Karpas-422 (cell line): ENCODE measurements around the gene WDR26. TPM values are rescaled to one million over a fixed set of nuclear protein-coding genes. Genes with fewer than 3 reads are reported as not detected.
A peak's percentile ranks its signal among the peaks of the same experiment; 100 is the strongest.
"Not testable (repeated sequence)": the region's sequence is repeated elsewhere in the genome, so short reads cannot be mapped to it uniquely, and the experiment has no call there.

ENCODE experiments used
- DNase-seq: peaks from one replicate; pipeline ENCODE4 v3.0.0-alpha.2; 2015
- H2AFZ ChIP-seq: fragments of 200-600 bp; sonication (generic); 2 replicates; pipeline ENCODE4 v1.6.1; 2014; ENCODE audit warnings: antibody characterized with exemption, low read length, mixed read lengths
- H3K27ac ChIP-seq: fragments of 200-600 bp; sonication (generic); 2 replicates; pipeline ENCODE4 v1.5.1; 2014; ENCODE audit warnings: mild to moderate bottlenecking, low read length, moderate library complexity
- H3K27me3 ChIP-seq: fragments of 200-600 bp; sonication (generic); 2 replicates; pipeline ENCODE4 v1.6.1; 2014; ENCODE audit warnings: low read length, mixed read lengths
- H3K36me3 ChIP-seq: fragments of 200-600 bp; sonication (generic); 2 replicates; pipeline ENCODE4 v1.6.1; 2014; ENCODE audit warnings: low read length, mixed read lengths; ENCODE audit not compliant: insufficient read depth
- H3K4me1 ChIP-seq: fragments of 200-600 bp; sonication (generic); 2 replicates; pipeline ENCODE4 v1.6.1; 2014; ENCODE audit warnings: mild to moderate bottlenecking, low read length, mixed read lengths
- H3K4me2 ChIP-seq: fragments of 200-600 bp; sonication (generic); 2 replicates; pipeline ENCODE4 v1.6.1; 2014; ENCODE audit warnings: low read length, low read depth, mild to moderate bottlenecking; ENCODE audit not compliant: poor library complexity, severe bottlenecking
- H3K4me3 ChIP-seq: fragments of 200-600 bp; sonication (generic); 2 replicates; pipeline ENCODE4 v1.5.1; 2014; ENCODE audit warnings: mild to moderate bottlenecking, antibody characterized with exemption, low read length, mixed read lengths
- H3K79me2 ChIP-seq: fragments of 200-600 bp; sonication (generic); 2 replicates; pipeline ENCODE4 v1.6.1; 2014; ENCODE audit warnings: mild to moderate bottlenecking, low read length, mixed read lengths
- H3K9ac ChIP-seq: fragments of 200-600 bp; sonication (generic); 2 replicates; pipeline ENCODE4 v1.6.0; 2014; ENCODE audit warnings: low read length
- H3K9me2 ChIP-seq: fragments of 200-600 bp; sonication (generic), shearing (Covaris generic); replicated peaks from 2 replicates; pipeline ENCODE4 v1.6.0; 2014; ENCODE audit warnings: mild to moderate bottlenecking, low read length, moderate library complexity; ENCODE audit not compliant: insufficient read depth
- H3K9me3 ChIP-seq: fragments of 300-700, 200-600 bp; sonication (generic); 2 replicates; pipeline ENCODE4 v1.6.1; 2014; ENCODE audit warnings: low read length, mixed read lengths
- H4K20me1 ChIP-seq: fragments of 200-600 bp; sonication (generic); 2 replicates; pipeline ENCODE4 v1.6.1; 2014; ENCODE audit warnings: mild to moderate bottlenecking, antibody characterized with exemption, low read length, low read depth; ENCODE audit not compliant: insufficient read depth
- total RNA-seq: library from RNA; depleted of rRNA; stranded (reverse); fragments of >200 nt; shearing (Covaris generic); gene quantifications from 2 replicates; pipeline ENCODE4 v1.2.3, GENCODE V29; 2014; ENCODE audit warnings: low replicate concordance

The WDR26 gene
- total RNA-seq, 1 experiment from 2014 or later, result 95.2 TPM

DNA sequence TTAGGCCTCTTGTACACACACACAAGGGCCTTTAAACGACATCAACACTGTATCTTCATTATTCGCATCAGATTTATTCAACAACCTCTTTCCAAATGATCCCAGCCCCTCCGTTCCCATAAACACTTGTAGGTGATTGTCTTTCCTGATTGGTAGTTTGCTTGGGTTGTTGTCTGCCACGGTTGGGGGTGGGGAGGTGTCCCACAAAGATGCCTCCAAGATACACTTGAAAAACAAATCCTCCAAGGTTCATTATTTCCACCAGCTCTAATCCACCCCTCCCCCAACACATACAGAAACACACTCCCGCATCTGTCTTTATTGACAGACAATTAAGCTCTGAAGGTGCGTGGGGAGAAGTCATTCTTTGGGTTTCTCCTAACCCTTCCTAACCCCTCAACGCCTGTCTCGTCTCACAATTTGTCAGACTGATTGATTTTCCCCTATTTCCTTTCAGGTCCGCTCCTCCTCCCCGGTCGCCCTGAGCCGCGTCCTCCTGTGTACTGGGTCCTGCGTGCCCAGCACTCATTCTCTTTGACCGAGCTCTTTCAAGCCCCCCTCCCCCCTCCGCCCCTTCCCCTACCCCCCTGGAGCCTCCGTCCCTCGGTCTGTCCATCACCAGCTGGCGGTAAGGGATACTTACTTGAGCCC is 1.4 kb downstream of the WDR26 start:
- H3K27me3 ChIP-seq, result no peaks in the 10 kb centered on the region
- peak; percentile 48 for DNase-seq
- H3K9ac ChIP-seq, result peak overlapping the region; percentile 88
- H3K27ac ChIP-seq, result peak overlapping the region; percentile 25
- H3K9me2 ChIP-seq, result no peaks in the 10 kb centered on the region
- peaks cover 89% of the 10 kb centered on the region for H3K79me2 ChIP-seq
- H3K4me2 ChIP-seq, result peak overlapping the region; percentile 76
- no peak overlapping the region for H2AFZ ChIP-seq
- H3K36me3 ChIP-seq, result peaks cover 19% of the 10 kb centered on the region; the same call in 1 of the 2 replicates
- peaks cover 54% of the 10 kb centered on the region for H3K4me1 ChIP-seq
- peaks cover 8% of the 10 kb centered on the region; the same call in 1 of the 2 replicates for H4K20me1 ChIP-seq
- H3K9me3 ChIP-seq, result no peaks in the 10 kb centered on the region
- peak overlapping the region; percentile 80 for H3K4me3 ChIP-seq

DNA sequence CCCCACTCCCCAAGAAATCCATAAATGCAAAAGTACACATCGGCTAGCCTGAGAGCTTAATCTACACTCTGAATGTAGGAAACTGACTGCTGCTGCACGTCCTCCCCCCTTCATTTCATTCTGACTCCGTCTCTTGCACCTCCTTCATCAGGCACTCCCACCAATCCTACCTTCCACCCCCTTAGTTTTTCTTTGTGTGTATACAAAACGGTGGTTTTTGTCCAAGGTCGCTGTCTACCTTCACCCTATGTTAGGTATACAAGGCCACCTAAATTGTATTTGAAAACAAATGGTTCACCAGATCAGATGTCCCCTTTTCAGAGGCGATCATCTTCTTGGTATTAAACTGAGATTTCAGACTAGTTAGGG is 1.9 kb downstream of the WDR26 start:
- Histone ChIP-seq H4K20me1 (peaks cover 8% of the 10 kb centered on the region; the same call in 1 of the 2 replicates), H3K4me1 (peaks cover 54% of the 10 kb centered on the region)
- peak; percentile 44 for DNase-seq

DNA sequence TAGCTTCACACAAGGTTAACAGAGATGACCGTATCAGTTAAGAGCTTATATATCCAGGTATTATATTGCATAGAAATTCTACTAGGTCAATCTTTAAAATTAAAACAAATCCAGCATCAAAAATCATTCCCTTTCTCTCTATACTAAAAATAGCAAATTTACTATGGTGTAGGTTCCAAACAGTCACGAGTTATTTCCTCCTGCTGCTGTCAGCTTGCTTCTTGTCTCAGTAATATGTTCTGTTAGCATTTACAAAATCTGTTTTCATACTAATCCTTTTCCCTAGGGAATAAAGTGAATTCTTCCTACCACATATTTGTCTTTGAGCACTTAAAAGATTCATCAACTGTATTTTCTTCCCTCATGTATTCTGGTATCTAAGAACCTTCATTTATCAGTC is 2.5 kb downstream of the WDR26 start:
- DNase-seq, result peak; percentile 43
- Histone ChIP-seq H2AFZ (no peak overlapping the region), H3K4me1 (peaks cover 53% of the 10 kb centered on the region), H3K27me3 (no peaks in the 10 kb centered on the region), H3K4me2 (peak overlapping the region; percentile 76), H3K9me2 (no peaks in the 10 kb centered on the region), H3K79me2 (peaks cover 92% of the 10 kb centered on the region), H3K4me3 (peak overlapping the region; percentile 80), H3K36me3 (peaks cover 26% of the 10 kb centered on the region; the same call in 1 of the 2 replicates), H3K27ac (0 out of 2 replicates have a peak overlapping the region, but pooled peaks have one; percentile 1), H3K9me3 (no peaks in the 10 kb centered on the region), H4K20me1 (peaks cover 8% of the 10 kb centered on the region; the same call in 1 of the 2 replicates), H3K9ac (peak overlapping the region; percentile 88)

More for the DNA sequence above, 1.9 kb downstream of the WDR26 start:
- no peaks in the 10 kb centered on the region for H3K9me2 ChIP-seq
- peak overlapping the region; percentile 80 for H3K4me3 ChIP-seq
- H3K27ac ChIP-seq, result 0 out of 2 replicates have a peak overlapping the region, but pooled peaks have one; percentile 1
- no peaks in the 10 kb centered on the region for H3K9me3 ChIP-seq
- peaks cover 92% of the 10 kb centered on the region for H3K79me2 ChIP-seq
- H2AFZ ChIP-seq, result no peak overlapping the region
- peak overlapping the region; percentile 76 for H3K4me2 ChIP-seq
- no peaks in the 10 kb centered on the region for H3K27me3 ChIP-seq
- H3K36me3 ChIP-seq, result peaks cover 22% of the 10 kb centered on the region; the same call in 1 of the 2 replicates
- H3K9ac ChIP-seq, result peak overlapping the region; percentile 88

DNA sequence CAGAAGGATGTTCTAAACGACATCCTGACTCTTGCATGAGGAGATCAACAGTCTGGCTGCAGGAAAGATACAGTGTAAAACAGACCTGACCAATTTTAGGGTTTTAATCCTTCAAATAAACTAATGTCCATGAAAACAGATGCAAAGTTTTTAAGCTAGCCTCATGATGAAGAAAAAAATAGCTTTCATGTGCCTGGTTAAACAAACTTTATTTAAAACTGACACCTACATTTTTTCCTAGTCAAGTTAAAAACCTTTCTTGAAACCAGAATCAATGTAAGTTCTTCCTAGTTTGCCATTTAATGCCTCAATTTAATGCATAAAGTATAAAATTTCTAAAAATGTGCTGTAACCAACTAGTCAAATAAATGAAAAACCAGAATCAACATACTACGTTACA is 2.9 kb downstream of the WDR26 start:
- Histone ChIP-seq H3K79me2 (peaks cover 92% of the 10 kb centered on the region), H3K4me1 (peaks cover 48% of the 10 kb centered on the region), H3K36me3 (peaks cover 26% of the 10 kb centered on the region; the same call in 1 of the 2 replicates), H2AFZ (no peak overlapping the region), H3K9me2 (no peaks in the 10 kb centered on the region), H3K27ac (no peak overlapping the region), H3K9me3 (no peaks in the 10 kb centered on the region), H3K27me3 (no peaks in the 10 kb centered on the region), H3K4me2 (peak overlapping the region; percentile 76), H3K4me3 (peak overlapping the region; percentile 80), H4K20me1 (peaks cover 8% of the 10 kb centered on the region; the same call in 1 of the 2 replicates), H3K9ac (peak overlapping the region; percentile 88)
- DNase-seq, result no peak

DNA sequence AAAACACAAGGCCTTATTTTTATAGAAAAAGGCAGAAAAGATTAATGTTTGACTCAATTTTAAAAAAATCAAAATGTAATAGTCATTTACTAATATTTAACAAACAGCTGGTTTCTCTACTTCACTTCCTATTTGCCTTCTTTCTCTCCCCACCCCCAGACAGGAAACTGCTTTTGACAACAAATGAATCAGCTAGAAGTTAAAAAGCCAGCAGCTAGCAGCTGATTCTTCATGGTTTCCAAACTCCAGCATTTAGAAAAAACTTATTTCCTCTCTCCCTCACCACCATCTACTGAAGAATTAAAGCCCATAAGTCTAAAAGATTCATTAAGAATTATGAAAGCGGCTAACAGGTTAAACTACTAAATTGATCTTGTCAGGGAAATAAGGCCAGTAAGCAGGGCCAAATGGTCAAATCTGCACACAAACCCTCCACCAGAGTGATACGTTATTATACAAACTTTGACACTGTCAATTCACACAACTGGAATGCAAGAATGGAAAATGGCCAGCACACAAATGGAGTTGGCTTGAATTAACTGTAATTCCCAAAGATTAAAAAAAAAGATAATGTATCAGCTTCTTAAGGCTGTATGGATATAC is 4.0 kb downstream of the WDR26 start:
- no peaks in the 10 kb centered on the region for H3K9me2 ChIP-seq
- no peaks in the 10 kb centered on the region for H3K27me3 ChIP-seq
- DNase-seq, result peak; percentile 61
- peak overlapping the region; percentile 76 for H3K4me2 ChIP-seq
- H3K79me2 ChIP-seq, result peaks cover 88% of the 10 kb centered on the region
- H3K4me3 ChIP-seq, result no peak overlapping the region
- H4K20me1 ChIP-seq, result peaks cover 8% of the 10 kb centered on the region; the same call in 1 of the 2 replicates
- no peak overlapping the region for H2AFZ ChIP-seq
- H3K9me3 ChIP-seq, result no peaks in the 10 kb centered on the region
- peaks cover 37% of the 10 kb centered on the region for H3K4me1 ChIP-seq
- no peak overlapping the region for H3K9ac ChIP-seq
- H3K27ac ChIP-seq, result no peak overlapping the region
- peaks cover 26% of the 10 kb centered on the region; the same call in 1 of the 2 replicates for H3K36me3 ChIP-seq

DNA sequence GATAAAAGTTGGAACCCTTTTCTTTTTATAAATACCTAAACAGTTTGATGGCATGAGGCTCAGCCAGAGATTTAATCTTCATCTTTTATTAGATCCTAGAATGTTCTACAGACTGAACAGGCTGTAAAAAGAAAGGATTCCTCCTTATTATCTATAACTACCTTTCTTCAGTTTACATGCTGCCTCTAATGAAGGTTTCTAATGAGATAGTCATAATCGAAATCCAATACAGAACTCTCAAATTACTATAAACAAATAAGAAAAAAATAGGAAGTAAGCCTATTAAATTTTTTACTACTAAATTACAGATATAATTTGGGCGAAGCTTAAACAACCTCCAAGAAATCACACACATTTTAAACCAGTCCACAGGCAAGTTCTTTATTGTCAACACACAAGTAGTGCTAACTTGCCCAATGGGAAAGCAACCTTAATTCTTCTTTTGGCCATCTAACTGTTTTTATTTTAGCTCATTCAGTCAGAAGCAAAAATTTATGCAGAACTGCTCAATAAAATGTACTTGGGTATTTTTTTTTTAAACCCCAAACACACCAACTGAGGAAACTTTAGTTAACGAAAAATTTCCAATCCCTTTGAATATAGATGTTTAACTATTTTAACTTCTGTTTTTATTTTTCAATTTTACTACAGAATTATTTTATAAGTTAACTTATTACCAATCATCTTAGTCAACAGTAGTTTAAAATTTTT is 4.8 kb downstream of the WDR26 start:
- Histone ChIP-seq H4K20me1 (peaks cover 8% of the 10 kb centered on the region; the same call in 1 of the 2 replicates), H3K9ac (no peak overlapping the region), H3K9me2 (no peaks in the 10 kb centered on the region), H3K27me3 (no peaks in the 10 kb centered on the region), H3K79me2 (peaks cover 88% of the 10 kb centered on the region), H2AFZ (no peak overlapping the region), H3K4me2 (no peak overlapping the region), H3K4me3 (no peak overlapping the region), H3K9me3 (no peaks in the 10 kb centered on the region), H3K27ac (no peak overlapping the region; the same call in 1 of the 2 replicates), H3K4me1 (peaks cover 35% of the 10 kb centered on the region), H3K36me3 (peaks cover 34% of the 10 kb centered on the region; the same call in 1 of the 2 replicates)
- no peak for DNase-seq

DNA sequence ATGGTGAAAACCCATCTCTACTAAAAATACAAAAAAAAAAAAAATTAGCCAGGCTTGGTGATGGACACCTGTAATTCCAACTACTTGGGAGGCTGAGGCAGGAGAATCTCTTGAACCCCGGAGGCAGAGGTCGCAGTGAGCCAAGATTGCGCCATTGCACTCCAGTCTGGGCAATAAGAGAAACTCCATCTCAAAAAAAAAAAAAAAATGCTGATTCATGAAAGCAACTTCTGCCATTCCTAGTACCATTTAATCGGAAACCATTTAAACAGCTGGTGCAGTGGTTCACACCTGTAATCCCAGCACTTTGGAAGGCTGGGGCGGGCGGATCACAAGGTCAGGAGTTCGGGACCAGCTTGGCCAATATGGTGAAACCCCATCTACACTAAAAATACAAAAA is 5.9 kb downstream of the WDR26 start:
- H3K79me2 ChIP-seq, result peaks cover 88% of the 10 kb centered on the region
- peaks cover 44% of the 10 kb centered on the region; the same call in 1 of the 2 replicates for H3K36me3 ChIP-seq

DNA sequence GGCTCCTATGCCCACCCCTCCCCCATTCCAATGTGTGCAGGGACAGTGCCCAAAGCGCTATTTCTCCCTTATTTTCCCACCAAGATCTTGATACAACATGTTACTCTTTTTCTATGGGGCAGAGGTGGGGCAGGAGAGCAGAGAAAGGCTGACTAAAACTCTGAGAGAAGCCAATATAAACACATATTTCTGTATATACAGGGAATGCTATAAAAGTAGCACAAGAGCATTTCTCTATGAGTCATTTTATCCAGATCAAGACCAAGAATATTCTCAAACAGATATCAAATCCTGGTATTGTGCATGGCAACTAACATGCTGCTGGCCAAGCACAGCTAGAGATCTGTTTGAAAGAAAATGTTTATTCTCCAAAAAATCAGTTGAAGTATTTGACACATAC is 7.3 kb downstream of the WDR26 start:
- Histone ChIP-seq H4K20me1 (no peaks in the 10 kb centered on the region; the same call in 1 of the 2 replicates), H3K4me2 (no peak overlapping the region), H3K9ac (no peak overlapping the region), H3K9me2 (no peaks in the 10 kb centered on the region), H3K27ac (no peak overlapping the region), H3K4me1 (peaks cover 28% of the 10 kb centered on the region), H3K4me3 (no peak overlapping the region), H2AFZ (no peak overlapping the region), H3K36me3 (peaks cover 58% of the 10 kb centered on the region), H3K79me2 (peaks cover 80% of the 10 kb centered on the region), H3K27me3 (no peaks in the 10 kb centered on the region), H3K9me3 (no peaks in the 10 kb centered on the region)
- DNase-seq, result no peak

More for the DNA sequence above, 5.9 kb downstream of the WDR26 start:
- not testable (repeated sequence) for H3K9ac ChIP-seq, H3K27ac ChIP-seq, H3K4me2 ChIP-seq, H3K27me3 ChIP-seq, H3K4me3 ChIP-seq, H3K9me3 ChIP-seq, H3K9me2 ChIP-seq, DNase-seq, H2AFZ ChIP-seq, H4K20me1 ChIP-seq
- H3K4me1 ChIP-seq, result peaks cover 35% of the 10 kb centered on the region
